Esophagus muscularis mucosa (tissue), 3 donors: ENCODE measurements around the gene PTPRN2.

Experiments
- POLR2A ChIP-seq: fragments of 450-650 bp; IDR thresholded peaks from one replicate; pipeline ENCODE4 v1.6.1; 2017; ENCODE audit warnings: antibody characterized with exemption, moderate library complexity, mild to moderate bottlenecking, low read depth
- TF ChIP-seq, protein P1 (sequence below), 3 experiments: fragments of 200-600 bp in 2 of 3; fragments of 450-650 bp in 1 of 3; sonication (generic) in 2 of 3; IDR thresholded peaks; one replicate each; pipeline ENCODE4 v1.5.1; 2017 to 2019; ENCODE audit warnings: antibody characterized with exemption in 3 of 3, mild to moderate bottlenecking in 2 of 3, moderate library complexity in 1 of 3

DNA sequence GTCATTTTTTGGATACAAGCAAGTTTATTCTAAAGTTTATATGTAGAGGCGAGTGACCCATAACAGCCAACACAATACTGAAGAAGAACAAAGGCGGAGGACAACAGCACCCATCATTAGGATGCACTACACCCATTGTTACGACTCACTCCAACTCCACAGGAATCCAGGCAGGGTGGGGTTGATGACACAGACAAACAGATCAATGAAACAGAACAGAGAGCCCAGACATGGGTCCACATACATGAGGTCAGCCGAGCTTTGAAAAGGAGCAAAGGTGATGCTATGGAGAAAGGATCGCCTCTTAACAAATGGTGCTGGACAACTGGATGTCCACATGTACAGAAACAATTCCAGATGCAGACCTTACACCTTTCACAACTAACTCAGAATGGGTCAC lies 426.4 kb downstream of the PTPRN2 start:
- TF ChIP-seq, protein P1, sequence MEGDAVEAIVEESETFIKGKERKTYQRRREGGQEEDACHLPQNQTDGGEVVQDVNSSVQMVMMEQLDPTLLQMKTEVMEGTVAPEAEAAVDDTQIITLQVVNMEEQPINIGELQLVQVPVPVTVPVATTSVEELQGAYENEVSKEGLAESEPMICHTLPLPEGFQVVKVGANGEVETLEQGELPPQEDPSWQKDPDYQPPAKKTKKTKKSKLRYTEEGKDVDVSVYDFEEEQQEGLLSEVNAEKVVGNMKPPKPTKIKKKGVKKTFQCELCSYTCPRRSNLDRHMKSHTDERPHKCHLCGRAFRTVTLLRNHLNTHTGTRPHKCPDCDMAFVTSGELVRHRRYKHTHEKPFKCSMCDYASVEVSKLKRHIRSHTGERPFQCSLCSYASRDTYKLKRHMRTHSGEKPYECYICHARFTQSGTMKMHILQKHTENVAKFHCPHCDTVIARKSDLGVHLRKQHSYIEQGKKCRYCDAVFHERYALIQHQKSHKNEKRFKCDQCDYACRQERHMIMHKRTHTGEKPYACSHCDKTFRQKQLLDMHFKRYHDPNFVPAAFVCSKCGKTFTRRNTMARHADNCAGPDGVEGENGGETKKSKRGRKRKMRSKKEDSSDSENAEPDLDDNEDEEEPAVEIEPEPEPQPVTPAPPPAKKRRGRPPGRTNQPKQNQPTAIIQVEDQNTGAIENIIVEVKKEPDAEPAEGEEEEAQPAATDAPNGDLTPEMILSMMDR (IDR thresholded peaks at IDR 0.05): no peak
- no peak for TF ChIP-seq POLR2A
